Measurements from ENCODE around the gene SLC45A3.

DNA sequence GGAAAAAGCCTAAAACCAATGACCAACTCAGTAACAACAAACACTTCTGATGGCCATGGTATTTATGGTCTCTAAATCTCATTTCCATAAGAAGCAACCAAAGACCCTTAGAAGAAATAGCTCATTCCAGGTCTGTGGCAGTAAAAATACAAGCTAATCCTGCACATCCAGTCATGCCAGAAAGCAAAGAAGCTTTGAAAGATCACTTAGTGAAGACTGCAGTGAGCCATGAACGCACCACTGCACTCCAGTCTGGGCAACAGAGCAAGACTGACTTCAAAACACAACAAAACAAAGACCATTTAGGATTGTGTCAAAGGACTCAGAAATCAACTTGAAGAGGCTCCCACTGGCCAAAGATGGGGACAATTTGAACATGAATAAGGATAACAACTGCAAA, 30.1 kb downstream of the SLC45A3 start:
- TF ChIP-seq, protein P1, sequence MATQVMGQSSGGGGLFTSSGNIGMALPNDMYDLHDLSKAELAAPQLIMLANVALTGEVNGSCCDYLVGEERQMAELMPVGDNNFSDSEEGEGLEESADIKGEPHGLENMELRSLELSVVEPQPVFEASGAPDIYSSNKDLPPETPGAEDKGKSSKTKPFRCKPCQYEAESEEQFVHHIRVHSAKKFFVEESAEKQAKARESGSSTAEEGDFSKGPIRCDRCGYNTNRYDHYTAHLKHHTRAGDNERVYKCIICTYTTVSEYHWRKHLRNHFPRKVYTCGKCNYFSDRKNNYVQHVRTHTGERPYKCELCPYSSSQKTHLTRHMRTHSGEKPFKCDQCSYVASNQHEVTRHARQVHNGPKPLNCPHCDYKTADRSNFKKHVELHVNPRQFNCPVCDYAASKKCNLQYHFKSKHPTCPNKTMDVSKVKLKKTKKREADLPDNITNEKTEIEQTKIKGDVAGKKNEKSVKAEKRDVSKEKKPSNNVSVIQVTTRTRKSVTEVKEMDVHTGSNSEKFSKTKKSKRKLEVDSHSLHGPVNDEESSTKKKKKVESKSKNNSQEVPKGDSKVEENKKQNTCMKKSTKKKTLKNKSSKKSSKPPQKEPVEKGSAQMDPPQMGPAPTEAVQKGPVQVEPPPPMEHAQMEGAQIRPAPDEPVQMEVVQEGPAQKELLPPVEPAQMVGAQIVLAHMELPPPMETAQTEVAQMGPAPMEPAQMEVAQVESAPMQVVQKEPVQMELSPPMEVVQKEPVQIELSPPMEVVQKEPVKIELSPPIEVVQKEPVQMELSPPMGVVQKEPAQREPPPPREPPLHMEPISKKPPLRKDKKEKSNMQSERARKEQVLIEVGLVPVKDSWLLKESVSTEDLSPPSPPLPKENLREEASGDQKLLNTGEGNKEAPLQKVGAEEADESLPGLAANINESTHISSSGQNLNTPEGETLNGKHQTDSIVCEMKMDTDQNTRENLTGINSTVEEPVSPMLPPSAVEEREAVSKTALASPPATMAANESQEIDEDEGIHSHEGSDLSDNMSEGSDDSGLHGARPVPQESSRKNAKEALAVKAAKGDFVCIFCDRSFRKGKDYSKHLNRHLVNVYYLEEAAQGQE (IDR thresholded peaks at IDR 0.05; ENCODE audit: insufficient replicate concordance, low read depth) = no peak
- no peak for TF ChIP-seq GABPA (IDR thresholded peaks at IDR 0.05; ENCODE audit: low read depth)
- TF ChIP-seq, protein P2, sequence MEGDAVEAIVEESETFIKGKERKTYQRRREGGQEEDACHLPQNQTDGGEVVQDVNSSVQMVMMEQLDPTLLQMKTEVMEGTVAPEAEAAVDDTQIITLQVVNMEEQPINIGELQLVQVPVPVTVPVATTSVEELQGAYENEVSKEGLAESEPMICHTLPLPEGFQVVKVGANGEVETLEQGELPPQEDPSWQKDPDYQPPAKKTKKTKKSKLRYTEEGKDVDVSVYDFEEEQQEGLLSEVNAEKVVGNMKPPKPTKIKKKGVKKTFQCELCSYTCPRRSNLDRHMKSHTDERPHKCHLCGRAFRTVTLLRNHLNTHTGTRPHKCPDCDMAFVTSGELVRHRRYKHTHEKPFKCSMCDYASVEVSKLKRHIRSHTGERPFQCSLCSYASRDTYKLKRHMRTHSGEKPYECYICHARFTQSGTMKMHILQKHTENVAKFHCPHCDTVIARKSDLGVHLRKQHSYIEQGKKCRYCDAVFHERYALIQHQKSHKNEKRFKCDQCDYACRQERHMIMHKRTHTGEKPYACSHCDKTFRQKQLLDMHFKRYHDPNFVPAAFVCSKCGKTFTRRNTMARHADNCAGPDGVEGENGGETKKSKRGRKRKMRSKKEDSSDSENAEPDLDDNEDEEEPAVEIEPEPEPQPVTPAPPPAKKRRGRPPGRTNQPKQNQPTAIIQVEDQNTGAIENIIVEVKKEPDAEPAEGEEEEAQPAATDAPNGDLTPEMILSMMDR (IDR thresholded peaks at IDR 0.05; ENCODE audit: insufficient read depth, low read length) = no peak
